CD8-positive, alpha-beta memory T cell (primary cell): ENCODE data around the gene AMN. TPM values are rescaled to one million over a fixed set of nuclear protein-coding genes. Genes with fewer than 3 reads are reported as not detected.
A peak's percentile ranks its signal among the peaks of the same experiment; 100 is the strongest.
"Not testable (repeated sequence)": the region's sequence is repeated elsewhere in the genome, so short reads cannot be mapped to it uniquely, and the experiment has no call there.

Experiments
- CTCF ChIA-PET: fragments of 350-600 bp; sonication (Branson Sonifier 250); formaldehyde crosslinking; loops from one replicate; lab custom pipeline; 2021; ENCODE audit warnings: antibody characterized with exemption; lab: Charles Lee
- POLR2A ChIA-PET: fragments of 350-600 bp; sonication (Branson Sonifier 250); formaldehyde crosslinking; loops from one replicate; lab custom pipeline; 2021; ENCODE audit warnings: antibody characterized with exemption; lab: Charles Lee
- DNase-seq, 5 donors: peaks; one replicate each; pipeline versions ENCODE4 v3.0.0 to v3.0.0-alpha.2; 2020 to 2022; ENCODE audit warnings: mixed read lengths in 1 of 5
- H3K27ac ChIP-seq: one replicate; pipeline ENCODE4 v1.7.0; 2013; ENCODE audit warnings: low read depth, mild to moderate bottlenecking, low read length, moderate library complexity
- H3K27me3 ChIP-seq: 2 replicates; pipeline ENCODE4 v1.7.0; 2013; ENCODE audit warnings: low read length, mild to moderate bottlenecking; ENCODE audit not compliant: insufficient read depth, poor library complexity, severe bottlenecking
- H3K36me3 ChIP-seq: 2 replicates; pipeline ENCODE4 v1.7.0; 2013; ENCODE audit warnings: mild to moderate bottlenecking, low read length, moderate library complexity; ENCODE audit not compliant: insufficient read depth
- H3K4me1 ChIP-seq: 2 replicates; pipeline ENCODE4 v1.7.0; 2013; ENCODE audit warnings: mild to moderate bottlenecking, low read length, moderate library complexity; ENCODE audit not compliant: insufficient read depth
- H3K4me3 ChIP-seq: 2 replicates; pipeline ENCODE4 v1.7.0; 2013; ENCODE audit warnings: mild to moderate bottlenecking, low read length
- H3K9me3 ChIP-seq: 2 replicates; pipeline ENCODE4 v1.7.0; 2013; ENCODE audit warnings: mild to moderate bottlenecking, low read length
- H3K27ac Mint-ChIP-seq, 8 donors: one replicate each; pipeline ENCODE4 v1.8.0; 2020 to 2021; ENCODE audit warnings: mixed read lengths in 8 of 8, mild to moderate bottlenecking in 6 of 8, inconsistent platforms in 3 of 8, moderate library complexity in 3 of 8
- H3K27me3 Mint-ChIP-seq, 2 donors: one replicate each; pipeline ENCODE4 v1.8.0; 2020 to 2021; ENCODE audit warnings: mixed read lengths in 2 of 2, mild to moderate bottlenecking in 1 of 2, moderate library complexity in 1 of 2
- H3K36me3 Mint-ChIP-seq, 3 donors: one replicate each; pipeline ENCODE4 v1.8.0; 2020 to 2021; ENCODE audit warnings: mixed read lengths in 3 of 3, inconsistent platforms in 1 of 3, mild to moderate bottlenecking in 1 of 3
- H3K4me1 Mint-ChIP-seq, 3 donors: one replicate each; pipeline ENCODE4 v1.8.0; 2020 to 2021; ENCODE audit warnings: mixed read lengths in 3 of 3, inconsistent platforms in 1 of 3, mild to moderate bottlenecking in 1 of 3
- H3K4me3 Mint-ChIP-seq, 7 donors: one replicate each; pipeline ENCODE4 v1.8.0; 2020 to 2021; ENCODE audit warnings: mixed read lengths in 7 of 7, mild to moderate bottlenecking in 6 of 7, moderate library complexity in 4 of 7, inconsistent platforms in 2 of 7
- H3K9me3 Mint-ChIP-seq, 5 donors: one replicate each; pipeline ENCODE4 v1.8.0; 2020 to 2022; ENCODE audit warnings: mixed read lengths in 5 of 5, mild to moderate bottlenecking in 3 of 5, moderate library complexity in 2 of 5, inconsistent platforms in 1 of 5
- polyA plus RNA-seq: library from polyadenylated mRNA; unstranded; fragments of 300-500 nt; fragmentation: Illumina TruSeq; gene quantifications from one replicate; pipeline ENCODE4 v1.2.3, GENCODE V29; 2021
- total RNA-seq, 2 experiments: library from RNA; stranded (reverse); gene quantifications; one replicate each; pipeline ENCODE4 v1.2.3, GENCODE V29; 2021

AMN gene
- total and polyA plus RNA-seq, 3 experiments from 2014 or later: 0.66 to 1.6 (median 0.75) TPM

- ChIA-PET CTCF (no interaction called here), POLR2A (no interaction called here)
- Histone ChIP-seq H3K27ac (no peak overlapping the region), H3K36me3 (peaks cover 19% of the 10 kb centered on the region), H3K4me1 (no peaks in the 10 kb centered on the region), H3K9me3 (no peaks in the 10 kb centered on the region), H3K4me3 (no peak overlapping the region), H3K27me3 (no peaks in the 10 kb centered on the region)
- Mint-ChIP-seq H3K9me3 (no peaks in the 10 kb centered on the region), H3K27ac (no peak overlapping the region), H3K4me3 (no peak overlapping the region), H3K4me1 (peaks cover 0 to under 1% (median 0%) of the 10 kb centered on the region in 3 donors), H3K36me3 (peaks cover 4 to 83% (median 34%) of the 10 kb centered on the region in 3 donors), H3K27me3 (no peaks in the 10 kb centered on the region)
- DNase-seq: no peak
These were observed 29.8 kb upstream of the AMN start for GRCh38 chr14:102892651-102893050.

- Histone ChIP-seq H3K27me3 (no peaks in the 10 kb centered on the region), H3K36me3 (peaks cover 21% of the 10 kb centered on the region), H3K4me3 (no peak overlapping the region), H3K9me3 (no peaks in the 10 kb centered on the region), H3K4me1 (no peaks in the 10 kb centered on the region), H3K27ac (no peak overlapping the region)
- Mint-ChIP-seq H3K36me3 (peaks cover 4 to 81% (median 32%) of the 10 kb centered on the region in 3 donors), H3K27ac (no peak overlapping the region), H3K4me1 (peaks cover 0 to 4% (median 0%) of the 10 kb centered on the region in 3 donors), H3K27me3 (no peaks in the 10 kb centered on the region), H3K4me3 (no peak overlapping the region), H3K9me3 (no peaks in the 10 kb centered on the region)
- ChIA-PET POLR2A (no interaction called here), CTCF (no interaction called here)
- DNase-seq: no peak
These were observed 29.0 kb upstream of the AMN start for GRCh38 chr14:102893452-102893851.

DNA sequence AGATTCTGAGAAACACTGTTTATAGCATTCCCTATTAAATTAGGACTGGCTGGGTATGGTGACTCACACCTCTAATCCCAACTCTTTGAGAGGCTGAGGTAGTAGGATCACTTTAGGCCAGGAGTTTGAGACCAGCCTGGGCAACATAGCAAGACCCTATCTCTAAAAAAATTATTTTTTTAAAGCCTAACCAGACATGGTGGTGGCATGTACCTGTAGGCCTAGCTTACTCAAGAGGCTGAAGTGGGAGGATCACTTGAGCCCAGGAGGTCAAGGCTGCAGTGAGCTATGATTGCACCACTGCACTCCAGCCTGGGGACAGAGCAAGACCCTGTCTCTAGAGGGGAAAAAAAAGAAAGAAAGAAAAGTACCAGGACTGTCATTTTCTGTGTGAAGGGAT, 25.7 kb upstream of the AMN start:
- H3K36me3 Mint-ChIP-seq: peaks cover 4 to 78% (median 23%) of the 10 kb centered on the region in 3 donors
- DNase-seq, H3K27me3 ChIP-seq, H3K4me3 ChIP-seq, H3K9me3 ChIP-seq, POLR2A ChIA-PET, H3K27ac ChIP-seq, H3K9me3 Mint-ChIP-seq, H3K27me3 Mint-ChIP-seq: not testable (repeated sequence)
- Histone ChIP-seq H3K4me1 (peaks cover 12% of the 10 kb centered on the region), H3K36me3 (peaks cover 13% of the 10 kb centered on the region)
- CTCF ChIA-PET: interaction anchor here (1.4 kb wide), 1 partner anchor 202 kb away, joined by 4 read pairs; no protein-coding TSS in a partner anchor
- peak overlapping the region in 4 of 8 donors; percentile 22 to 84 (median 26) for H3K27ac Mint-ChIP-seq
- H3K4me1 Mint-ChIP-seq: peaks cover 11 to 17% (median 15%) of the 10 kb centered on the region in 3 donors
- peak overlapping the region in 1 of 7 donors; percentile 36 for H3K4me3 Mint-ChIP-seq

- Histone ChIP-seq H3K27me3 (no peaks in the 10 kb centered on the region), H3K27ac (no peak overlapping the region), H3K9me3 (no peaks in the 10 kb centered on the region), H3K4me3 (no peak overlapping the region), H3K4me1 (peaks cover 17% of the 10 kb centered on the region), H3K36me3 (peaks cover 13% of the 10 kb centered on the region)
- Mint-ChIP-seq H3K27me3 (no peaks in the 10 kb centered on the region), H3K9me3 (no peaks in the 10 kb centered on the region), H3K4me3 (no peak overlapping the region), H3K4me1 (peaks cover 14 to 18% (median 17%) of the 10 kb centered on the region in 3 donors), H3K27ac (peak overlapping the region in 3 of 8 donors; percentile 54 to 81 (median 64)), H3K36me3 (peaks cover 4 to 78% (median 21%) of the 10 kb centered on the region in 3 donors)
- ChIA-PET POLR2A (no interaction called here), CTCF (interaction anchor here (1.4 kb wide), 1 partner anchor 202 kb away, joined by 4 read pairs; no protein-coding TSS in a partner anchor)
- DNase-seq: no peak
These were observed 25.0 kb upstream of the AMN start for GRCh38 chr14:102897299-102898027.

DNA sequence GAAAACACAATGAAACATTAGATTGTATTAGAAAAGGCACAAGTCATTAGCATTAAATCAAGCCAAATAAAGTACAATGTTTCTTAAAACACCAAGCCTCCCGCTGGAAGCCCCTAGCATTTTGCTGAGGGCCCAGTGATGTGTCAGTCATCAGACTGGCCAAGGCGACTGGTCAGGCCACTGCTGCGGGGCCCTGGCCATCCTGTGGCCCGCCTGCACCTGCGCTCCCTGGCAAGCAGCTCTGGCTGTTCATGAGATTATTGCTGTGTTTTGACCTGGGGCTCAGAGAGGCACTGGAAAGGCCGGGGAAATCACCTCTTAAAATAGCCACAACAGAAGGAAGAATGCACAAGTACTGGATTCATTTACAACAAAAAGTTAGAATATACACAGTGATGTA, 24.2 kb upstream of the AMN start:
- Mint-ChIP-seq H3K27ac (peak overlapping the region in 3 of 8 donors; percentile 7 to 50 (median 20)), H3K4me3 (no peak overlapping the region), H3K4me1 (peaks cover 14 to 18% (median 17%) of the 10 kb centered on the region in 3 donors), H3K9me3 (no peaks in the 10 kb centered on the region), H3K27me3 (no peaks in the 10 kb centered on the region), H3K36me3 (peaks cover 0 to 79% (median 20%) of the 10 kb centered on the region in 3 donors)
- CTCF ChIA-PET: no interaction called here
- peaks cover 13% of the 10 kb centered on the region for H3K36me3 ChIP-seq
- no peaks in the 10 kb centered on the region for H3K27me3 ChIP-seq
- peaks cover 17% of the 10 kb centered on the region for H3K4me1 ChIP-seq
- POLR2A ChIA-PET: no interaction called here
- DNase-seq: no peak
- no peak overlapping the region for H3K27ac ChIP-seq
- no peak overlapping the region for H3K4me3 ChIP-seq
- no peaks in the 10 kb centered on the region for H3K9me3 ChIP-seq

- no peak overlapping the region for H3K27ac ChIP-seq
- Mint-ChIP-seq H3K27me3 (no peaks in the 10 kb centered on the region), H3K36me3 (peaks cover 0 to 82% (median 20%) of the 10 kb centered on the region in 3 donors)
These were observed 23.5 kb upstream of the AMN start for GRCh38 chr14:102898776-102899515.

GRCh38 chr14:102899516-102899900, 23.0 kb upstream of the AMN start:
- peaks cover 0 to 83% (median 20%) of the 10 kb centered on the region in 3 donors for H3K36me3 Mint-ChIP-seq
- peak overlapping the region in 4 of 8 donors; percentile 17 to 93 (median 63) for H3K27ac Mint-ChIP-seq

More at GRCh38 chr14:102898776-102899515, 23.5 kb upstream of the AMN start:
- Histone ChIP-seq H3K4me3 (no peak overlapping the region), H3K36me3 (peaks cover 13% of the 10 kb centered on the region), H3K9me3 (no peaks in the 10 kb centered on the region), H3K4me1 (peaks cover 17% of the 10 kb centered on the region), H3K27me3 (no peaks in the 10 kb centered on the region)
- ChIA-PET POLR2A (no interaction called here), CTCF (no interaction called here)
- peak overlapping the region in 5 of 8 donors; percentile 17 to 93 (median 76) for H3K27ac Mint-ChIP-seq
- H3K9me3 Mint-ChIP-seq: no peaks in the 10 kb centered on the region
- DNase-seq: no peak
- H3K4me1 Mint-ChIP-seq: peaks cover 17 to 18% (median 17%) of the 10 kb centered on the region in 3 donors
- H3K4me3 Mint-ChIP-seq: no peak overlapping the region

More at GRCh38 chr14:102899516-102899900, 23.0 kb upstream of the AMN start:
- Histone ChIP-seq H3K9me3 (no peaks in the 10 kb centered on the region), H3K4me3 (no peak overlapping the region), H3K27ac (no peak overlapping the region), H3K36me3 (peaks cover 13% of the 10 kb centered on the region), H3K4me1 (peaks cover 17% of the 10 kb centered on the region), H3K27me3 (no peaks in the 10 kb centered on the region)
- H3K4me3 Mint-ChIP-seq: no peak overlapping the region
- H3K4me1 Mint-ChIP-seq: peaks cover 17 to 18% (median 17%) of the 10 kb centered on the region in 3 donors
- CTCF ChIA-PET: no interaction called here
- no peak for DNase-seq
- H3K9me3 Mint-ChIP-seq: no peaks in the 10 kb centered on the region
- H3K27me3 Mint-ChIP-seq: no peaks in the 10 kb centered on the region
- POLR2A ChIA-PET: no interaction called here
